Tibial nerve (tissue), 4 donors: Measurements from ENCODE around the gene CAMK2B. TPM values are rescaled to one million over a fixed set of nuclear protein-coding genes. Genes with fewer than 3 reads are reported as not detected.

ENCODE experiments used
- DNase-seq, 2 donors: peaks; one replicate each; pipeline ENCODE4 v3.0.0-alpha.2; 2019; ENCODE audit warnings: low spot score in 2 of 2
- H3K27ac ChIP-seq, 4 donors: fragments of 200-600 bp; sonication (generic) in 3 of 4; one replicate each; pipeline ENCODE4 v1.5.1; 2017 to 2019; ENCODE audit warnings: mild to moderate bottlenecking in 1 of 4
- H3K27me3 ChIP-seq, 2 donors: fragments of 200-600 bp; sonication (generic) in 1 of 2; one replicate each; pipeline versions ENCODE4 v1.5.1 to v1.6.0; 2017 to 2019
- H3K36me3 ChIP-seq, 3 donors: fragments of 200-600 bp; sonication (generic); one replicate each; pipeline ENCODE4 v1.5.1; 2018 to 2019
- H3K4me1 ChIP-seq, 4 donors: fragments of 200-600 bp; sonication (generic) in 3 of 4; one replicate each; pipeline ENCODE4 v1.5.1; 2017 to 2019
- H3K4me3 ChIP-seq, 4 donors: fragments of 200-600 bp; sonication (generic) in 3 of 4; one replicate each; pipeline ENCODE4 v1.5.1; 2017 to 2019; ENCODE audit warnings: mild to moderate bottlenecking in 1 of 4, moderate library complexity in 1 of 4
- H3K9me3 ChIP-seq, 4 donors: fragments of 200-600 bp; sonication (generic) in 3 of 4; one replicate each; pipeline ENCODE4 v1.5.1; 2017 to 2019
- CTCF ChIP-seq, 5 experiments: fragments of 200-600 bp in 3 of 5; fragments of 450-650 bp in 2 of 5; sonication (generic) in 3 of 5; IDR thresholded peaks; one replicate each; pipeline ENCODE4 v1.5.1; 2016 to 2019; ENCODE audit warnings: antibody characterized with exemption in 5 of 5, mild to moderate bottlenecking in 3 of 5, moderate library complexity in 2 of 5
- EP300 ChIP-seq, 2 donors: sonication (generic); formaldehyde crosslinking; IDR thresholded peaks; one replicate each; pipeline ENCODE4 v1.6.1; 2017; ENCODE audit warnings: antibody characterized with exemption in 2 of 2, mild to moderate bottlenecking in 1 of 2
- POLR2A ChIP-seq, 2 donors: fragments of 450-650 bp; IDR thresholded peaks; one replicate each; pipeline ENCODE4 v1.6.1; 2017; ENCODE audit warnings: antibody characterized with exemption in 2 of 2, mild to moderate bottlenecking in 2 of 2, moderate library complexity in 2 of 2
- WGBS, 2 donors: methylation state at CpG; one replicate each; pipeline ENCODE4 v1.1.5; 2018; 5-methylcytosine and 5-hydroxymethylcytosine counted together
- total RNA-seq, 4 donors: library from RNA; depleted of rRNA; stranded (reverse); fragments of >200 nt; gene quantifications; one replicate each; pipeline ENCODE4 v1.1.0, GENCODE V29; 2016

The CAMK2B gene
- total RNA-seq, 4 donors from 2014 or later = 9.0 to 14.7 (median 10.9) TPM

DNA sequence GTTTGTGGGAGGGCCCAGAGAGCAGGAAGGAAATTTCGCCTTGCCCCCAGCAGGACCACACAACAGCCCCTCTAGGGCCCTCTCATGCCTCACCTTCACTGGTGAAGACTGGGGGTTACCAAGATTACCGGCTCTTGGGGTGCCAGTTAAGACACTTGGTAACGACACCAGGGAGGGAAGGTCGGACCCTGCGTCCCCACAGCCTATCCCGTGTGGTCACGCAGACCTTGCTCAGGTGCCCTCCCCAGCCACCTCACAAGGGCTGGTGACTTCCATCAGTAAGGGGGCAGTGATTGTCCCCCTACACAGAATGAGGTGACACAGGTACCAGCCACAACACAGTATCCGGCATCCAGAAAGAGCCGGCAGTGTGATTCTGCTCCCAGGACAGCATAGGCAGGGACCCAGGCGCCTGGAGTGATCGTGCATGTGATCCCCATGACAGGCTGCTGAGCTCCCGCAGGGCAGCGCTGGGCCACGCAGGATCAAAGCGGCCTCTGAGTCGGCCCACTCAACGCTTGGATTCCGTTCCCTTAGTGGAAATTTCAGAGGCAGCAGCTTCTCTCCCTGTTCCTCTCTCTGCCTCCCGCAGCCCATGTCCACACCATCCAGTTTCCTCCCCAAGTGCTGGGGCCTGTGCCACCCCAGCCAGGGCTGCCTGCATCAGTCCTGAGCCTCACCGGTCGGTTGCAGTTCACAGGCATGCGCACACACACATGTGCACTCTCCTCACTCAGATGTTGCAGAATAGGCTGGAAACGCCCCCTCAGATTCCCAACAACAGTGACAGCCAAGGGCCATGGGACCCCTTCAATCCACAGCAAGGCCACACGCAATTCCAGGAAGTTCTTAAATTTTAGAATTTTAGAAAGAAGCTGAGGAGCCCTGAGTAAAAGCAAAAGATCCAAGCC is 35.8 kb downstream of the CAMK2B start:
- no peaks in the 10 kb centered on the region for H3K9me3 ChIP-seq
- peak in 1 of 2 donors; percentile 8 for DNase-seq
- peaks cover 0 to 20% of the 10 kb centered on the region in 2 donors for H3K27me3 ChIP-seq
- H3K4me1 ChIP-seq = no peaks in the 10 kb centered on the region
- H3K4me3 ChIP-seq = no peak overlapping the region
- H3K27ac ChIP-seq = peak overlapping the region in 3 of 4 donors; percentile 13 to 64 (median 57)
- TF ChIP-seq CTCF (IDR thresholded peaks at IDR 0.05) (no peak), POLR2A (IDR thresholded peaks at IDR 0.05) (no peak), EP300 (IDR thresholded peaks at IDR 0.05) (no peak)
- 61% methylated on average over 21 of the region's 24 CpGs for WGBS, 2 donors
- H3K36me3 ChIP-seq = no peaks in the 10 kb centered on the region

DNA sequence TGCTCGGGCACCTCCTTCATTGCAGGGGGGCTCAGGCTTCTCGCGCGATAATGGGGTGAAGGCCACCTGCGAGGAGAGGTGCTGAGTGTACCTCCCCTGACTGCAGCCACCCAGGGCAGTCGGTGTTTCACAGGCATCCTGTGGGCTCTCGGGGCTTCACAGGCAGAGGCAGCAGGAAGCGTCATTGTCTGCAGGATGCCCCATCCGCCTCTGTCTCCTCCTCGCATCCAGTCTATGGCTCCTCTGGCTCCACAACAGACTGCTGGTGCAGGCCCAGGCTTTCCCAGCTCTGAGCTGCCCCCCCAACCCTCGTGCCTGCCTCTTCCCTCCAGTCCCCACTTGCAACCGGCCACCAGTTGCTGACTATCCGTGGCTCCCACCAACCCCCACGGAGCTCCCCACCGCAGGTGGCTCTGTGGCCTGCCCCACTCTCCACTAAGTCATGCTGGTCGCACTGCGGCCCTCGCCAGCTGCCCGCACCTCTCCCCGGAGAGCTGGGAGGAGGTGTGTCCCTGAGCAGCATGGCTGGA is 36.5 kb downstream of the CAMK2B start:
- H3K4me3 ChIP-seq = no peak overlapping the region
- peak in 1 of 2 donors; percentile 1 for DNase-seq
- no peaks in the 10 kb centered on the region for H3K36me3 ChIP-seq
- WGBS, 2 donors = 71 to 76% methylated on average over 20 of the region's 20 CpGs
- peak overlapping the region in 2 of 4 donors; percentile 55 to 64 for H3K27ac ChIP-seq
- H3K27me3 ChIP-seq = peaks cover 0 to 13% of the 10 kb centered on the region in 2 donors
- H3K4me1 ChIP-seq = no peaks in the 10 kb centered on the region
- H3K9me3 ChIP-seq = no peaks in the 10 kb centered on the region
- TF ChIP-seq POLR2A (IDR thresholded peaks at IDR 0.05) (no peak), EP300 (IDR thresholded peaks at IDR 0.05) (no peak)

DNA sequence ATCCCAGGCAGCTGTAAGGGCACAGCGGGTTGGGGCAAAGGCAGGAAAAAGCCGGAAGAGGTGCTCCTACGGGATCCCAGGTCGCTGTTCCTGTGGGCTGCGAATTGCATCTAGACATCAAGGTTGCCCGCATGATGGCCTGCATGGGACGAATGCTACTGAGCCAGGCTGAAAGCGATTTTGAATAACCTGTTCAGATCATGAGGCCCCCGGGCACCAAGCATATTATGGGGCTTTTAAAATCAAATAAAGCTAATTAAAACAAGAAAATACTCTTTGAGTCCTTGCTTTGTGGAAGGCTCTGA is 37.1 kb downstream of the CAMK2B start:
- no peaks in the 10 kb centered on the region for H3K36me3 ChIP-seq
- DNase-seq = peak in 1 of 2 donors; percentile 4
- peak overlapping the region in 1 of 4 donors; percentile 64 for H3K27ac ChIP-seq
- 92 to 94% methylated on average over 9 of the region's 9 CpGs for WGBS, 2 donors
- no peaks in the 10 kb centered on the region for H3K4me1 ChIP-seq
- H3K4me3 ChIP-seq = no peak overlapping the region
- peaks cover 0 to 7% of the 10 kb centered on the region in 2 donors for H3K27me3 ChIP-seq
- no peaks in the 10 kb centered on the region for H3K9me3 ChIP-seq
- TF ChIP-seq CTCF (IDR thresholded peaks at IDR 0.05) (no peak), EP300 (IDR thresholded peaks at IDR 0.05) (no peak), POLR2A (IDR thresholded peaks at IDR 0.05) (no peak)

- Histone ChIP-seq H3K27me3 (peaks cover 0 to 1% of the 10 kb centered on the region in 2 donors), H3K36me3 (no peaks in the 10 kb centered on the region), H3K9me3 (no peaks in the 10 kb centered on the region), H3K27ac (peak overlapping the region in 1 of 4 donors; percentile 17), H3K4me1 (no peaks in the 10 kb centered on the region), H3K4me3 (no peak overlapping the region)
- DNase-seq = peak in 1 of 2 donors; percentile 6
- TF ChIP-seq CTCF (IDR thresholded peaks at IDR 0.05) = no peak
- no peak for TF ChIP-seq POLR2A (IDR thresholded peaks at IDR 0.05)
- TF ChIP-seq EP300 (IDR thresholded peaks at IDR 0.05) = no peak
- WGBS, 2 donors = 86 to 87% methylated on average over 16 to 17 of the region's 17 CpGs
Observed at GRCh38 chr7:44287488-44288380, 37.7 kb downstream of the CAMK2B start.

DNA sequence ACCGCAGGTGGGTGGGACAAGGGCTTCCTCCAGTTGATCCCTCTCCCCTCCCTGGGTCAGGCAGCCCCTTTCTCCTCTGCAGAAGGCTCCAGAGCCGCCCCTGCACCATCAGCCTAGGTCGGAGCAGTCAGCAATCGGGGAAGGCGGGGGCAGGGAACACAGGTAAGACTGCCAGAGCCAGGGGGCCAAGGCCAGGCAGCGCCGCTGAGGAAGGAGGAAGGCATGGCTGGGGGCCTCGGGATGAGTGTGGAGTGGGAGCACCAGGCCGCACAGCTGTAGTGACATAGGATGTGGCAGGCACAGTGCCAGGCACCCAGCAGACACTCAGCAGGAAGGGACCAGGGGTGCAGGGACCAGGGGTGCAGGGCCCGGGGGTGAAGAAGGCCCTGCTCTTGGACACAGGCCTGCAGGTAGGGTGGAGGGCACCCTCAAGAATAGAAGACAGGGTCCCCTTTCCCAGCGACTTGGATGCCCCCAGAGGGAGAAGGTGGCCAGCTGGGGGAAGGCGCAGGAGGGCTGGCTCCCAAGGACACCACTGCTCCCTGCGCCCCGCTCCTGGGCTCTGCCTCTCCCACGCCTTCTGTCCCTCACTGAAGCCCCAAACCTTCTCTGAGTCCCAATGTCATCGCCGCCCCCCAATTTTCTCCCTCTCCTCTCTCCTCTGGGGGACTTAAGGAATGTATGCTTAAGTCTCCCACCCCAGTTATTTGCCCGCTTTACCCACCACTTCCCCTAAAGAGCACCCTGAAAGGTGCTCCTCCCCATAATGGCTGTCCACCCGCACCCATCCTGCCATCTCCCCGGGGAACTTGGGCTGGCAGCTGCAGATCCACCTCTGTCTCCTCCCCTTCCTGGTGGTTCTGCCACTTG is 38.5 kb downstream of the CAMK2B start:
- 88% methylated on average over 20 of the region's 20 CpGs for WGBS, 2 donors
- Histone ChIP-seq H3K4me1 (peaks cover 0 to under 1% (median 0%) of the 10 kb centered on the region in 4 donors), H3K27me3 (no peaks in the 10 kb centered on the region), H3K36me3 (no peaks in the 10 kb centered on the region), H3K27ac (peak overlapping the region in 1 of 4 donors; percentile 37), H3K9me3 (no peaks in the 10 kb centered on the region), H3K4me3 (no peak overlapping the region)
- peak in 1 of 2 donors; percentile 11 for DNase-seq
- TF ChIP-seq CTCF (IDR thresholded peaks at IDR 0.05) (no peak), POLR2A (IDR thresholded peaks at IDR 0.05) (no peak), EP300 (IDR thresholded peaks at IDR 0.05) (no peak)
